ENCODE data around the gene IFNA1. TPM values are rescaled to one million over a fixed set of nuclear protein-coding genes. Genes with fewer than 3 reads are reported as not detected.

Gene IFNA1
- total and polyA plus RNA-seq, 2 experiments from 2014 or later: not detected

GRCh38 chr9:21479152-21479702 is 39.0 kb downstream of the IFNA1 start:
- Histone ChIP-seq H3K9me2 (ENCODE audit: insufficient read depth) (peaks cover 9% of the 10 kb centered on the region; the same call in 1 of the 2 replicates), H2AFZ (no peak overlapping the region), H4K20me1 (replicated peaks; ENCODE audit: insufficient read depth) (no peaks in the 10 kb centered on the region), H3K27ac (ENCODE audit: low read depth) (no peak overlapping the region), H3K79me2 (replicated peaks; ENCODE audit: insufficient read depth) (no peaks in the 10 kb centered on the region), H3K27me3 (ENCODE audit: insufficient read depth) (no peaks in the 10 kb centered on the region), H3K4me3 (no peak overlapping the region), H3K36me3 (ENCODE audit: insufficient read depth) (no peaks in the 10 kb centered on the region), H3F3A (replicated peaks; ENCODE audit: low read depth) (no peaks in the 10 kb centered on the region), H3K4me2 (no peak overlapping the region), H3K4me1 (ENCODE audit: insufficient read depth) (no peaks in the 10 kb centered on the region)
- DNase-seq (ENCODE audit: low spot score) (no peak), ATAC-seq (no peak)
- H3K36me3 Mint-ChIP-seq (ENCODE audit: low read depth): no peaks in the 10 kb centered on the region
- no peaks in the 10 kb centered on the region for H3K4me1 Mint-ChIP-seq
- no peak for TF ChIP-seq STAT1 (IDR thresholded peaks at IDR 0.05; ENCODE audit: unreplicated experiment)
- TF ChIP-seq JUNB (IDR thresholded peaks at IDR 0.05; ENCODE audit: unreplicated experiment): no peak
- no peak for TF ChIP-seq ETS1 (IDR thresholded peaks at IDR 0.05)
- no peak for TF ChIP-seq NANOG (IDR thresholded peaks at IDR 0.05; ENCODE audit: borderline replicate concordance)
- TF ChIP-seq CREB1 (CRISPR knock-in tag; IDR thresholded peaks at IDR 0.05; ENCODE audit: low read depth): no peak
- TF ChIP-seq ZNF462 (CRISPR knock-in tag; IDR thresholded peaks at IDR 0.05): no peak
- no peak for TF ChIP-seq ZNF114 (CRISPR knock-in tag; IDR thresholded peaks at IDR 0.05)
- TF ChIP-seq, protein P1, sequence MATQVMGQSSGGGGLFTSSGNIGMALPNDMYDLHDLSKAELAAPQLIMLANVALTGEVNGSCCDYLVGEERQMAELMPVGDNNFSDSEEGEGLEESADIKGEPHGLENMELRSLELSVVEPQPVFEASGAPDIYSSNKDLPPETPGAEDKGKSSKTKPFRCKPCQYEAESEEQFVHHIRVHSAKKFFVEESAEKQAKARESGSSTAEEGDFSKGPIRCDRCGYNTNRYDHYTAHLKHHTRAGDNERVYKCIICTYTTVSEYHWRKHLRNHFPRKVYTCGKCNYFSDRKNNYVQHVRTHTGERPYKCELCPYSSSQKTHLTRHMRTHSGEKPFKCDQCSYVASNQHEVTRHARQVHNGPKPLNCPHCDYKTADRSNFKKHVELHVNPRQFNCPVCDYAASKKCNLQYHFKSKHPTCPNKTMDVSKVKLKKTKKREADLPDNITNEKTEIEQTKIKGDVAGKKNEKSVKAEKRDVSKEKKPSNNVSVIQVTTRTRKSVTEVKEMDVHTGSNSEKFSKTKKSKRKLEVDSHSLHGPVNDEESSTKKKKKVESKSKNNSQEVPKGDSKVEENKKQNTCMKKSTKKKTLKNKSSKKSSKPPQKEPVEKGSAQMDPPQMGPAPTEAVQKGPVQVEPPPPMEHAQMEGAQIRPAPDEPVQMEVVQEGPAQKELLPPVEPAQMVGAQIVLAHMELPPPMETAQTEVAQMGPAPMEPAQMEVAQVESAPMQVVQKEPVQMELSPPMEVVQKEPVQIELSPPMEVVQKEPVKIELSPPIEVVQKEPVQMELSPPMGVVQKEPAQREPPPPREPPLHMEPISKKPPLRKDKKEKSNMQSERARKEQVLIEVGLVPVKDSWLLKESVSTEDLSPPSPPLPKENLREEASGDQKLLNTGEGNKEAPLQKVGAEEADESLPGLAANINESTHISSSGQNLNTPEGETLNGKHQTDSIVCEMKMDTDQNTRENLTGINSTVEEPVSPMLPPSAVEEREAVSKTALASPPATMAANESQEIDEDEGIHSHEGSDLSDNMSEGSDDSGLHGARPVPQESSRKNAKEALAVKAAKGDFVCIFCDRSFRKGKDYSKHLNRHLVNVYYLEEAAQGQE (IDR thresholded peaks at IDR 0.05; ENCODE audit: unreplicated experiment): no peak
- TF ChIP-seq POLR2AphosphoS5 (IDR thresholded peaks at IDR 0.05; ENCODE audit: low read depth): no peak
- TF ChIP-seq, protein P2, sequence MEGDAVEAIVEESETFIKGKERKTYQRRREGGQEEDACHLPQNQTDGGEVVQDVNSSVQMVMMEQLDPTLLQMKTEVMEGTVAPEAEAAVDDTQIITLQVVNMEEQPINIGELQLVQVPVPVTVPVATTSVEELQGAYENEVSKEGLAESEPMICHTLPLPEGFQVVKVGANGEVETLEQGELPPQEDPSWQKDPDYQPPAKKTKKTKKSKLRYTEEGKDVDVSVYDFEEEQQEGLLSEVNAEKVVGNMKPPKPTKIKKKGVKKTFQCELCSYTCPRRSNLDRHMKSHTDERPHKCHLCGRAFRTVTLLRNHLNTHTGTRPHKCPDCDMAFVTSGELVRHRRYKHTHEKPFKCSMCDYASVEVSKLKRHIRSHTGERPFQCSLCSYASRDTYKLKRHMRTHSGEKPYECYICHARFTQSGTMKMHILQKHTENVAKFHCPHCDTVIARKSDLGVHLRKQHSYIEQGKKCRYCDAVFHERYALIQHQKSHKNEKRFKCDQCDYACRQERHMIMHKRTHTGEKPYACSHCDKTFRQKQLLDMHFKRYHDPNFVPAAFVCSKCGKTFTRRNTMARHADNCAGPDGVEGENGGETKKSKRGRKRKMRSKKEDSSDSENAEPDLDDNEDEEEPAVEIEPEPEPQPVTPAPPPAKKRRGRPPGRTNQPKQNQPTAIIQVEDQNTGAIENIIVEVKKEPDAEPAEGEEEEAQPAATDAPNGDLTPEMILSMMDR (conservative IDR thresholded peaks at IDR 0.05; ENCODE audit: low read depth in 2 of 2): no peak
- H3K4me3 Mint-ChIP-seq: no peak overlapping the region
- H3K9me3 Mint-ChIP-seq: no peaks in the 10 kb centered on the region
- no peaks in the 10 kb centered on the region for H3K27me3 Mint-ChIP-seq (ENCODE audit: insufficient read depth, low read depth, poor library complexity)
- H3K27ac Mint-ChIP-seq: no peak overlapping the region

Data from GM23338 (cell line).